ENCODE data around the gene FHAD1.

The FHAD1 gene

DNA sequence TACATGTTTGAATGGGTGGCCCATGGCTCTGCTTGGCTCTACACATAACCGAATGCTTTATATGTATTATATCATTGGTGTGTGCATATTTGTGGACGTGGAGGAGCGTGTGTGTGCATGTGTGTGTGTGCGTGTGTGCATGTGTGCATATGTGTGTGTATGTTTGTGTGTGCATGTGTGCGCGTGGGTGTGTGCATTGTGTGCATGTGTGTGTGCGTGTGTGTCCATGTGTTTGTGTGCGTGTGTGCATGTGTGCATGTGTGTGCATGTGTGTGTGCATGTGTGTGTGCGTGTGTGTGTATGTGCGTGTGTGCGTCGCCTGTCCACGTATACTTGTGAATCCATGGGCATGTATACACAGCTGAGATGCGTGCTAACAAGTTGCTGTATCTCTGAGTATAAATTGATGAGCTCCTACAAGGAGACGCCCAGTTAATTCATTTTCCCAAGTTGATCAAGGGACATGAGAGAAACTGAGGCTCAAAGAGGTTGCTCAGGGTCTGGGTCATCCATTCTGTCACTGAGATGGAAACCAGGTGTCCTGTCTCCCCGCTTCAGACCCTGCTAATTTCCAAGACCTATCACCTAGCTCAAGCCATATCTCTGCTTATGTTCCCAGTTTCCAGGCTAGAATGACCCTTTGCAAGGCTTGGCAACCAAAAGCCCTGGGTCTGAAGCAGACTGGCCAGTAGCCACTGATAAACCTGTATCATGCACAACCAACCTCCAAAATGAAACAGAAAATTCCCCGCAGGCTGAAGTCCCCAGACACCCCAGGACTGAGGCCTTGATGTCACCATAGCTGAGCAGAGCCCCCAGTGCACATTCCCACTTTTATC lies 188.4 kb downstream of the FHAD1 start:
- ATAC-seq (ENCODE audit: low read depth): no peak
- no peak for DNase-seq (ENCODE audit: low spot score)
- Histone ChIP-seq H3K27ac (ENCODE audit: poor library complexity, severe bottlenecking) (no peak overlapping the region), H3K9me3 (ENCODE audit: severe bottlenecking) (no peaks in the 10 kb centered on the region), H3K4me3 (ENCODE audit: severe bottlenecking) (no peak overlapping the region), H3K27me3 (ENCODE audit: insufficient read depth, poor library complexity, severe bottlenecking) (no peaks in the 10 kb centered on the region), H3K36me3 (ENCODE audit: low read depth) (peaks cover 7% of the 10 kb centered on the region), H3K4me1 (ENCODE audit: insufficient read depth, poor library complexity, severe bottlenecking) (no peaks in the 10 kb centered on the region)
- TF ChIP-seq, protein P1, sequence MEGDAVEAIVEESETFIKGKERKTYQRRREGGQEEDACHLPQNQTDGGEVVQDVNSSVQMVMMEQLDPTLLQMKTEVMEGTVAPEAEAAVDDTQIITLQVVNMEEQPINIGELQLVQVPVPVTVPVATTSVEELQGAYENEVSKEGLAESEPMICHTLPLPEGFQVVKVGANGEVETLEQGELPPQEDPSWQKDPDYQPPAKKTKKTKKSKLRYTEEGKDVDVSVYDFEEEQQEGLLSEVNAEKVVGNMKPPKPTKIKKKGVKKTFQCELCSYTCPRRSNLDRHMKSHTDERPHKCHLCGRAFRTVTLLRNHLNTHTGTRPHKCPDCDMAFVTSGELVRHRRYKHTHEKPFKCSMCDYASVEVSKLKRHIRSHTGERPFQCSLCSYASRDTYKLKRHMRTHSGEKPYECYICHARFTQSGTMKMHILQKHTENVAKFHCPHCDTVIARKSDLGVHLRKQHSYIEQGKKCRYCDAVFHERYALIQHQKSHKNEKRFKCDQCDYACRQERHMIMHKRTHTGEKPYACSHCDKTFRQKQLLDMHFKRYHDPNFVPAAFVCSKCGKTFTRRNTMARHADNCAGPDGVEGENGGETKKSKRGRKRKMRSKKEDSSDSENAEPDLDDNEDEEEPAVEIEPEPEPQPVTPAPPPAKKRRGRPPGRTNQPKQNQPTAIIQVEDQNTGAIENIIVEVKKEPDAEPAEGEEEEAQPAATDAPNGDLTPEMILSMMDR (IDR thresholded peaks at IDR 0.05; ENCODE audit: poor library complexity, severe bottlenecking): no peak

DNA sequence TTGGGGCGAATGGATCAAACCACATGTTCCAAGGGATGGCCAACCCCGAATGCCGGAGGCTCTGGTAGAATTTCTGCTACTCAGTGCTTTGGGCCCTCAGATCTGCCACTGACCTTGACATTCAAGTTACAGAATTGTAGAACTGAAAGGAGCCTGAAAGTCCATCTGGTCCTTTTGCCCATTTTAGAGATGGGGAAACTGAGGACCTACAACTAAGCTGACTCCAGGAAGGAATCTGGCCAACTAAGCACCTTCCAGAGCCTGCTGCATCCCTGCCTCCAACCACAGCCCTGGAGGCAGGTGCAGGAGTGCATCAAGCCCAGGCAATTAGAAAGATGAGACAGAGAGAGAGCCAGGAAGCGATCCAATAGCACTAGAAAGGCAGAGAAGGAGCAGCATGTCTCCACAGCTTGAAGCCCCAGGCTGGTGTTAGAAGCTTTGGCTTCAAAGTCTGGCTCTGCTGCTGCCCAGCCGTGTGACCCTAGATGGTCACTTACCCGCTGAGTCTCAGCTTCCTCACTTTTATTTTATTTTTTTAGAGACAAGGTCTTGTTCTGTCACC lies 189.9 kb downstream of the FHAD1 start:
- TF ChIP-seq, protein P1 (IDR thresholded peaks at IDR 0.05; ENCODE audit: poor library complexity, severe bottlenecking): no peak
- DNase-seq (ENCODE audit: low spot score): no peak
- Histone ChIP-seq H3K4me3 (ENCODE audit: severe bottlenecking) (no peak overlapping the region), H3K9me3 (ENCODE audit: severe bottlenecking) (no peaks in the 10 kb centered on the region), H3K36me3 (ENCODE audit: low read depth) (no peaks in the 10 kb centered on the region), H3K27me3 (ENCODE audit: insufficient read depth, poor library complexity, severe bottlenecking) (no peaks in the 10 kb centered on the region), H3K4me1 (ENCODE audit: insufficient read depth, poor library complexity, severe bottlenecking) (no peaks in the 10 kb centered on the region), H3K27ac (ENCODE audit: poor library complexity, severe bottlenecking) (no peak overlapping the region)
- ATAC-seq (ENCODE audit: low read depth): no peak

DNA sequence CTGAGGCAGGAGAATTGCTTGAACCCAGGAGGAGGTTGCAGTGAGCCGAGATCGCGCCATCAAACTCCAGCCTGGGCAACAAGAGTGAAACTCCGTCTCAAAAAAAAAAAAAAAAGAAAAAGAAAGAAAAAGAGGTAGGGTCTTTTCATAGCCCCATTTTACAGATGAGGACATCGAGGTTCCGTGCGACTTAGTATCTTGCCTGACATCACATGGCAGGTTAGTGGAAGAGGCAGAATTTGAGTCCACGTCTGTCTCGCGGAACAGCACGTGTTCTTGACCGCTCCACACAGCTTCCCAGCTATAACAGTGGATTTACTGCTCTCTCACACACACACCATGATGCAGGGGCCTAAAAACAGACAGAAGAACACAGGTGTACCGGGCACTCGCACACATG lies 192.3 kb downstream of the FHAD1 start:
- Histone ChIP-seq H3K27me3 (ENCODE audit: insufficient read depth, poor library complexity, severe bottlenecking) (no peaks in the 10 kb centered on the region), H3K4me3 (ENCODE audit: severe bottlenecking) (no peak overlapping the region), H3K4me1 (ENCODE audit: insufficient read depth, poor library complexity, severe bottlenecking) (no peaks in the 10 kb centered on the region), H3K27ac (ENCODE audit: poor library complexity, severe bottlenecking) (no peak overlapping the region), H3K9me3 (ENCODE audit: severe bottlenecking) (no peaks in the 10 kb centered on the region), H3K36me3 (ENCODE audit: low read depth) (no peaks in the 10 kb centered on the region)
- DNase-seq (ENCODE audit: low spot score): no peak
- TF ChIP-seq, protein P1 (IDR thresholded peaks at IDR 0.05; ENCODE audit: poor library complexity, severe bottlenecking): no peak
- no peak for ATAC-seq (ENCODE audit: low read depth)

DNA sequence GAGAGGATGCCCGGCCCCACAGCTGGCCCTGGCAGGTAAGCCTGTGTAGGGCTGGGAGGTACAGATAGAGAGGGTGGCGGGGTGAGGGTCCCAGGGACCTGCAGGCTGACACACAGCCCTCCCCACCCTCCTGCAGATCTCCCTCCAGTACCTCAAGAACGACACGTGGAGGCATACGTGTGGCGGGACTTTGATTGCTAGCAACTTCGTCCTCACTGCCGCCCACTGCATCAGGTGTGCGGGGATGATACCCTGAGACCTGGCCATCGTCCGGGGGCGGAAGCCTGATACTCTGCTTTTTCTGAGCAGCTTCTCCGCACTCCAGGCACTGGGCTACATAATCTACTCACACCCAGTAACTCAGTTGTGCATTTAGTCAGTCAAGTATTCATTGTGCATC lies 193.3 kb downstream of the FHAD1 start:
- no peaks in the 10 kb centered on the region for H3K9me3 ChIP-seq (ENCODE audit: severe bottlenecking)
- TF ChIP-seq, protein P1 (IDR thresholded peaks at IDR 0.05; ENCODE audit: poor library complexity, severe bottlenecking): no peak
- no peaks in the 10 kb centered on the region for H3K4me1 ChIP-seq (ENCODE audit: insufficient read depth, poor library complexity, severe bottlenecking)
- ATAC-seq (ENCODE audit: low read depth): no peak
- H3K27me3 ChIP-seq (ENCODE audit: insufficient read depth, poor library complexity, severe bottlenecking): no peaks in the 10 kb centered on the region
- no peak overlapping the region for H3K27ac ChIP-seq (ENCODE audit: poor library complexity, severe bottlenecking)
- no peak overlapping the region for H3K4me3 ChIP-seq (ENCODE audit: severe bottlenecking)
- no peaks in the 10 kb centered on the region for H3K36me3 ChIP-seq (ENCODE audit: low read depth)
- DNase-seq (ENCODE audit: low spot score): no peak

DNA sequence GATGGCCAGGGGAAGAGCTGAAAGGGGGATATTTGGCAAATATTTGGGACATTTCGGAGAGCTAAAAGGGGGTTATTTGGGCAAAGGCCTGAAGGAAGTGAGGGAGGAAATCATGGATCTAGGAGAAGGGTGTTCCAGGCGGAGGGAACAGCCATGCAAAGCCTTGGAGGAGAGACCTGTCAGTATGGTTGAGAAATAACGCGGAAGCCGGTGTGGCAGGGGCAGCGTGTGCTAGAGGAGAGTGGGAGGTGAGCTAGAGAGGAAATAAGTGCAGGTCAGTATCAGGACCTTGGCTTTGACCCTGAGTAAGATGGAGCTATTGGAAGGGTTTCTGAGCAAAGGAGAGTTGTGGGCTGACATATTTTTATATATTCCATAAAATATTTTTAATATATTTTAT lies 194.2 kb downstream of the FHAD1 start:
- no peak for DNase-seq (ENCODE audit: low spot score)
- no peak for ATAC-seq (ENCODE audit: low read depth)
- Histone ChIP-seq H3K27ac (ENCODE audit: poor library complexity, severe bottlenecking) (no peak overlapping the region), H3K27me3 (ENCODE audit: insufficient read depth, poor library complexity, severe bottlenecking) (no peaks in the 10 kb centered on the region), H3K36me3 (ENCODE audit: low read depth) (no peaks in the 10 kb centered on the region), H3K4me3 (ENCODE audit: severe bottlenecking) (no peak overlapping the region), H3K4me1 (ENCODE audit: insufficient read depth, poor library complexity, severe bottlenecking) (no peaks in the 10 kb centered on the region), H3K9me3 (ENCODE audit: severe bottlenecking) (no peaks in the 10 kb centered on the region)
- TF ChIP-seq, protein P1 (IDR thresholded peaks at IDR 0.05; ENCODE audit: poor library complexity, severe bottlenecking): no peak
